OCI-LY3 (cell line): ENCODE data around the gene DOCK11.

Experiments
- EZH2phosphoT487 ChIP-seq: fragments of 200-600 bp; shearing (Covaris generic); IDR thresholded peaks from 2 replicates; pipeline ENCODE4 v1.6.1; 2018; ENCODE audit warnings: antibody characterized with exemption, mixed run types, low read depth
- TF ChIP-seq, protein P1 (sequence below): fragments of 200-600, 300-600 bp; sonication (generic); IDR thresholded peaks from 2 replicates; pipeline ENCODE4 v1.5.1; 2014; ENCODE audit warnings: antibody characterized with exemption, low read length, low read depth

DNA sequence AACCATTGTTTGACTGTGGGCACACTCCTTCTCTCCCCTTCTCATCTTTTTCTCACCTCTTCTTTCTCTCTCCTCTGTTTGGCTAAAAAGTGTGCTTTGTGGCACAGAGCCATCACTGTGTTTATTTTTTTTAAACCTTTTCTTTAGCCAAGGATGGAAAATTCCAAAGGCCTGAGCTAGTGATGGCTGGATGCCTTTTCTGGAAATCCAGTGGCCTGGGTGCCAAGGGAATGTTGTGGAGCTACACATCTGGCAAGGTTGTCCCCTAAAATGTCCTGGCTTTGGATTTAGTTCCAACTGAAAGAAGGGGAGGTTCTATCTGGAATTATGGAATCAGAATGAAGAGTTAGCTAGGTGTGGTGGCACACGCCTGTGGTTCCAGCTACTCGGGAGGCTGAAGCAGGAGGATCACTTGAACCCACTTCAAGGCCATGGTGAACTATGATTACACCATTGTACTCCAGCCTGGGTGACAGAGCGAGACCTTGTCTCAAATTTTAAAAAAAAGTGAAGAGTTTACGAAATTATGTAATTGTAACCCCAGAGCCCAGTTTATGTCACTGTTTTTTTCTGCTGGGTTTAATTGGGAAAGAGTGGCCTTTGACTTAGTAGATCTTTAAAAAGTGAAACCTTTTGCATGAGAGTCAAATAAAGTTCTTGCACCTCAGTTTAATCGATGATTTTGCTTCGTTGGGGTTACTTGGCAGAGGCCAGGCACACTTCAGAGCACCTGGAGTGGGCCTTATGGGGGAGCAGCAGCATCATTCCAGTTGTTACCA lies 17.7 kb downstream of the DOCK11 start:
- TF ChIP-seq, protein P1, sequence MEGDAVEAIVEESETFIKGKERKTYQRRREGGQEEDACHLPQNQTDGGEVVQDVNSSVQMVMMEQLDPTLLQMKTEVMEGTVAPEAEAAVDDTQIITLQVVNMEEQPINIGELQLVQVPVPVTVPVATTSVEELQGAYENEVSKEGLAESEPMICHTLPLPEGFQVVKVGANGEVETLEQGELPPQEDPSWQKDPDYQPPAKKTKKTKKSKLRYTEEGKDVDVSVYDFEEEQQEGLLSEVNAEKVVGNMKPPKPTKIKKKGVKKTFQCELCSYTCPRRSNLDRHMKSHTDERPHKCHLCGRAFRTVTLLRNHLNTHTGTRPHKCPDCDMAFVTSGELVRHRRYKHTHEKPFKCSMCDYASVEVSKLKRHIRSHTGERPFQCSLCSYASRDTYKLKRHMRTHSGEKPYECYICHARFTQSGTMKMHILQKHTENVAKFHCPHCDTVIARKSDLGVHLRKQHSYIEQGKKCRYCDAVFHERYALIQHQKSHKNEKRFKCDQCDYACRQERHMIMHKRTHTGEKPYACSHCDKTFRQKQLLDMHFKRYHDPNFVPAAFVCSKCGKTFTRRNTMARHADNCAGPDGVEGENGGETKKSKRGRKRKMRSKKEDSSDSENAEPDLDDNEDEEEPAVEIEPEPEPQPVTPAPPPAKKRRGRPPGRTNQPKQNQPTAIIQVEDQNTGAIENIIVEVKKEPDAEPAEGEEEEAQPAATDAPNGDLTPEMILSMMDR, result no peak
- TF ChIP-seq EZH2phosphoT487, result no peak
